GM12878 (cell line): ENCODE data around the gene ENTPD6. TPM values are rescaled to one million over a fixed set of nuclear protein-coding genes. Genes with fewer than 3 reads are reported as not detected.
A peak's percentile ranks its signal among the peaks of the same experiment; 100 is the strongest.

Source experiments
- ATAC-seq: fragments of 200-7000 bp; cut with Tn5 transposase; 3 replicates; pipeline ENCODE4 v1.9.1; 2020; ENCODE audit warnings: mild to moderate bottlenecking, moderate library complexity
- BruUV-seq: library from RNA; stranded (reverse); fragments of 400-500 nt; replicated peaks from 2 replicates; lab custom pipeline; 2021; lab: Mats Ljungman, UMichigan
- CTCF ChIA-PET: fragments of 300-600 bp; sonication (Branson Sonifier 250); formaldehyde crosslinking; extraction: SDS; loops from one replicate; lab custom pipeline; 2021; ENCODE audit warnings: inconsistent platforms; lab: Yijun Ruan, JAX
- POLR2A ChIA-PET: fragments of 350-600 bp; formaldehyde crosslinking; extraction: SDS; loops from one replicate; lab custom pipeline; 2021; ENCODE audit warnings: inconsistent platforms; lab: Charles Lee
- RAD21 ChIA-PET: fragments of 300-600 bp; sonication (Branson Sonifier 250); formaldehyde crosslinking; loops from one replicate; lab custom pipeline; 2023; ENCODE audit warnings: antibody characterized with exemption; ENCODE audit not compliant: unreplicated experiment; lab: Charles Lee
- SMC1A ChIA-PET: fragments of 300-600 bp; sonication (Branson Sonifier 250); formaldehyde crosslinking; loops from one replicate; lab custom pipeline; 2023; ENCODE audit not compliant: unreplicated experiment, uncharacterized antibody; lab: Charles Lee
- DNase-seq: peaks from one replicate; pipeline ENCODE4 v3.0.0-alpha.2; 2011; ENCODE audit warnings: low read depth, low spot score
- FAIRE-seq: peaks from 3 replicates; lab custom pipeline; 2011; peaks lifted over from hg19 to GRCh38; lab: Jason Lieb, UNC
- H2AFZ ChIP-seq: 2 replicates; pipeline ENCODE4 v1.6.0; 2011; ENCODE audit warnings: low read depth, low read length, control low read depth; ENCODE audit not compliant: control insufficient read depth
- H3K27ac ChIP-seq: 2 replicates; pipeline ENCODE4 v1.5.1; 2011; ENCODE audit warnings: control low read depth; ENCODE audit not compliant: control insufficient read depth, insufficient read depth
- H3K27me3 ChIP-seq, 2 experiments: replicated peaks in 1 of 2; 2 replicates each; pipeline versions ENCODE4 v1.6.0 to v1.6.1; 2011; ENCODE audit warnings: low read length in 1 of 2; ENCODE audit not compliant: control insufficient read depth in 2 of 2, insufficient read depth in 2 of 2
- H3K36me3 ChIP-seq, 2 experiments: 2 replicates each; pipeline ENCODE4 v1.5.1; 2011; ENCODE audit warnings: low read length in 1 of 2; ENCODE audit not compliant: control insufficient read depth in 2 of 2, insufficient read depth in 2 of 2
- H3K4me1 ChIP-seq: 2 replicates; pipeline ENCODE4 v1.6.1; 2011; ENCODE audit warnings: mild to moderate bottlenecking, low read length, moderate library complexity, mixed read lengths; ENCODE audit not compliant: control insufficient read depth, insufficient read depth
- H3K4me2 ChIP-seq: 2 replicates; pipeline ENCODE4 v1.6.0; 2011; ENCODE audit warnings: control low read depth; ENCODE audit not compliant: control insufficient read depth, insufficient read depth
- H3K4me3 ChIP-seq: fragments of 200-600 bp; sonication (generic); 2 replicates; pipeline ENCODE4 v1.5.1; 2016
- H3K79me2 ChIP-seq: 2 replicates; pipeline ENCODE4 v1.6.0; 2011; ENCODE audit warnings: low read length; ENCODE audit not compliant: control insufficient read depth, insufficient read depth
- H3K9ac ChIP-seq: 2 replicates; pipeline ENCODE4 v1.8.0; 2011; ENCODE audit warnings: low read length, control low read depth, mixed read lengths; ENCODE audit not compliant: control insufficient read depth, insufficient read depth
- H3K9me3 ChIP-seq: replicated peaks from 3 replicates; pipeline ENCODE4 v1.5.1; 2011; ENCODE audit warnings: mild to moderate bottlenecking, low read length; ENCODE audit not compliant: control insufficient read depth, insufficient read depth
- H4K20me1 ChIP-seq: 2 replicates; pipeline ENCODE4 v1.6.0; 2011; ENCODE audit not compliant: control insufficient read depth, insufficient read depth
- CBFB ChIP-seq: IDR thresholded peaks from 2 replicates; pipeline ENCODE4 v1.6.1; 2016; ENCODE audit warnings: antibody characterized with exemption, low read depth
- CBX5 ChIP-seq: sonication (generic); IDR thresholded peaks from 2 replicates; pipeline ENCODE4 v1.6.1; 2016; ENCODE audit warnings: low read depth, moderate library complexity, mild to moderate bottlenecking, inconsistent platforms
- CREB1 ChIP-seq: IDR thresholded peaks from 2 replicates; pipeline ENCODE4 v1.6.1; 2012; ENCODE audit warnings: low read depth, mild to moderate bottlenecking, inconsistent platforms
- CREM ChIP-seq: IDR thresholded peaks from 2 replicates; pipeline ENCODE4 v1.6.1; 2014; ENCODE audit warnings: antibody characterized with exemption, low read depth
- DPF2 ChIP-seq: fragments of 450-650 bp; IDR thresholded peaks from 2 replicates; pipeline ENCODE4 v1.6.1; 2017; ENCODE audit warnings: mild to moderate bottlenecking
- E4F1 ChIP-seq: fragments of 450-650 bp; IDR thresholded peaks from 2 replicates; pipeline ENCODE4 v1.6.1; 2018; ENCODE audit warnings: borderline replicate concordance, mild to moderate bottlenecking; ENCODE audit not compliant: partially characterized antibody
- MAX ChIP-seq: IDR thresholded peaks from 2 replicates; pipeline ENCODE4 v1.6.1; 2012; ENCODE audit warnings: low read depth, low read length, improper control_type of control experiment
- MEF2B ChIP-seq: fragments of 450-650 bp; IDR thresholded peaks from 2 replicates; pipeline ENCODE4 v1.6.1; 2018; ENCODE audit warnings: mild to moderate bottlenecking, moderate library complexity; ENCODE audit not compliant: partially characterized antibody, poor library complexity, severe bottlenecking
- NFIC ChIP-seq: IDR thresholded peaks from 2 replicates; pipeline ENCODE4 v1.6.1; 2012; ENCODE audit warnings: low read depth, mild to moderate bottlenecking, inconsistent platforms, low read length, moderate library complexity
- NR2C1 ChIP-seq: fragments of 450-650 bp; IDR thresholded peaks from 2 replicates; pipeline ENCODE4 v1.6.1; 2017; ENCODE audit warnings: antibody characterized with exemption, mild to moderate bottlenecking, moderate library complexity
- POLR2AphosphoS5 ChIP-seq: IDR thresholded peaks from 2 replicates; pipeline ENCODE4 v1.6.1; 2011; ENCODE audit warnings: mild to moderate bottlenecking, low read length, inconsistent platforms
- RCOR1 ChIP-seq: conservative IDR thresholded peaks from 2 replicates; pipeline ENCODE4 v1.6.1; 2012; ENCODE audit warnings: low read depth, low read length, improper control_type of control experiment
- SP1 ChIP-seq: IDR thresholded peaks from one replicate; pipeline ENCODE4 v1.6.1; 2011; ENCODE audit warnings: low read depth, low read length
- STAT1 ChIP-seq: fragments of 450-650 bp; conservative IDR thresholded peaks from 2 replicates; pipeline ENCODE4 v1.6.1; 2014; ENCODE audit warnings: antibody characterized with exemption, mild to moderate bottlenecking
- SUPT20H ChIP-seq: IDR thresholded peaks from 2 replicates; pipeline ENCODE4 v1.6.1; 2011; ENCODE audit warnings: low read depth, mild to moderate bottlenecking, low read length, moderate library complexity, borderline replicate concordance; ENCODE audit not compliant: control insufficient read depth
- TCF3 ChIP-seq: IDR thresholded peaks from 2 replicates; pipeline ENCODE4 v1.6.1; 2012; ENCODE audit warnings: low read depth, mild to moderate bottlenecking, low read length, borderline replicate concordance; ENCODE audit not compliant: insufficient read depth
- ZBED1 ChIP-seq: IDR thresholded peaks from 2 replicates; pipeline ENCODE4 v1.6.1; 2016; ENCODE audit warnings: borderline replicate concordance
- WGBS: methylation state at CpG from one replicate; pipeline ENCODE4 v1.1.6; 2016; ENCODE audit warnings: low lambda C conversion rate; ENCODE audit not compliant: insufficient replicate concordance, insufficient coverage; ENCODE audit errors: missing lambda C conversion rate; 5-methylcytosine and 5-hydroxymethylcytosine counted together
- in situ Hi-C: fragments of 300-500 bp; cut with MboI; formaldehyde crosslinking; loops from 9 replicates; pipeline ENCODE4 v1.14.3; 2018; ENCODE audit warnings: mixed read lengths
- intact Hi-C: fragments of 100-400 bp; cut with micrococcal nuclease; formaldehyde crosslinking; loops from one replicate; pipeline ENCODE4 v1.14.2; 2022; ENCODE audit not compliant: unreplicated experiment
- polyA plus RNA-seq, 11 experiments: library from polyadenylated mRNA; depleted of rRNA in 4 of 11; unstranded in 6 of 11; stranded (reverse) in 5 of 11; fragments of >200 nt; fragmentation: Nextera tagmentation in 4 of 11; fragmentation: Illumina TruSeq in 1 of 11; extraction: Ambion mirVana in 4 of 11; extraction: Trizol in 1 of 11; gene quantifications; 1 replicate in 1 of 11; 2 replicates in 10 of 11; pipeline versions ENCODE4 v1.2.1 to v1.2.3, GENCODE V29; 2011 to 2016; ENCODE audit warnings: inconsistent platforms in 2 of 11, missing spikeins in 2 of 11, low read depth in 1 of 11
- total RNA-seq, 4 experiments: library from RNA; depleted of rRNA in 3 of 4; stranded (reverse); fragments of >200 nt in 3 of 4; fragmentation: Illumina TruSeq in 1 of 4; extraction: Trizol in 1 of 4; gene quantifications; 2 replicates each; pipeline versions ENCODE4 v1.2.1 to v1.2.3, GENCODE V29; 2013 to 2021

Gene ENTPD6
- total and polyA plus RNA-seq, 10 of the 15 experiments (the other 5 are each of a cell fraction or from before 2014, with no cell fraction given): 0.53 to 45.4 (median 31.1) TPM

DNA sequence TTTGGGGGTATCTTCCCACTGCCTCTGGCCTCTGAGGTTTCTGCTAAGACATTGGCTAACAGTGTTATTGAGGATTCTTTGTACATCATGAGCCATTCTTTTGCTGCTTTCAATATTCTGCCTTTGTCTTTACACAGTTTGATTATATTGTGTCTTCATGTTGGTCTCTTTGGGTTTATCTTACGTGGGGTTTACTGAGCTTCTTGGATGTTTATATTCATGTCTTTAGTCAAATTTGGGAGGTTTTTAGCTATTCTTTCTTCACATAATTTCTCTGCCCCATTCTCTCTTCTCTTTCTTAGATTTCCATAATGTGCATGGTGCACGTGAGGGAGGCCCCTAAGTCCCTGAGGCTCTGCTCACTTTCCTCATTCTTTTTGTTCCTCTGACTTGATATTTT is 7.6 kb downstream of the ENTPD6 start:
- no peak for FAIRE-seq
- SMC1A ChIA-PET: interaction anchor here (0.8 to 2.7 kb wide), 7 partner anchors 8 to 215 kb away, joined by 3 to 11 read pairs (median 3); partner anchors contain the start of gene PYGB
- no peaks in the 10 kb centered on the region; the same call in 1 of the 2 replicates for H3K79me2 ChIP-seq

More for the DNA sequence above, 7.6 kb downstream of the ENTPD6 start:
- Histone ChIP-seq H3K4me3 (no peak overlapping the region), H3K36me3 (peaks cover 1 to 2% of the 10 kb centered on the region in 2 experiments; a peak in 2 of 4 replicates), H4K20me1 (no peaks in the 10 kb centered on the region), H3K27ac (peak overlapping the region; percentile 20; the same call in 1 of the 2 replicates), H3K27me3 (no peaks in the 10 kb centered on the region), H3K9me3 (no peaks in the 10 kb centered on the region; the same call in 2 of the 3 replicates), H2AFZ (no peak overlapping the region), H3K9ac (no peak overlapping the region), H3K4me2 (no peak overlapping the region; the same call in 1 of the 2 replicates), H3K4me1 (peaks cover 5% of the 10 kb centered on the region; the same call in 1 of the 2 replicates)
- ATAC-seq (no peak), DNase-seq (no peak)
- intact Hi-C loops: loop anchor here (10.0 kb wide), 1 partner anchor 62 kb away; no protein-coding TSS in a partner anchor
- POLR2A ChIA-PET: interaction anchor here (0.7 to 1.7 kb wide), 2 partner anchors 44 to 211 kb away, joined by 4 read pairs; partner anchors contain the start of gene PYGB
- WGBS: 47% methylated on average over 2 of the region's 2 CpGs
- BruUV-seq: no TSS peak
- in situ Hi-C loops: no loop called here
- RAD21 ChIA-PET: interaction anchor here (1.6 to 2.0 kb wide), 2 partner anchors 78 to 196 kb away, joined by 3 to 8 read pairs; no protein-coding TSS in a partner anchor
- TF ChIP-seq CBX5 (no peak), ZBED1 (no peak), POLR2AphosphoS5 (no peak), RCOR1 (no peak), CBFB (no peak), E4F1 (no peak), CREB1 (no peak), NR2C1 (no peak), TCF3 (no peak), SUPT20H (no peak), CREM (no peak), STAT1 (no peak), MEF2B (no peak), MAX (no peak), DPF2 (no peak), NFIC (no peak), SP1 (no peak)
- CTCF ChIA-PET: interaction anchor here (0.6 to 1.9 kb wide), 3 partner anchors 17 to 186 kb away, joined by 3 to 6 read pairs (median 3); no protein-coding TSS in a partner anchor
